Effector memory CD4-positive, alpha-beta T cell (primary cell): ENCODE results near the gene USE1.

Source experiments
- DNase-seq, 3 donors: peaks; one replicate each; pipeline ENCODE4 v3.0.0-alpha.2; 2020
- H3K27ac ChIP-seq: 2 replicates; pipeline ENCODE4 v1.7.0; 2013; ENCODE audit warnings: mild to moderate bottlenecking, low read length, moderate library complexity; ENCODE audit not compliant: insufficient read depth, poor library complexity, severe bottlenecking
- H3K27me3 ChIP-seq: replicated peaks from 2 replicates; pipeline ENCODE4 v1.7.0; 2013; ENCODE audit warnings: mild to moderate bottlenecking, low read length; ENCODE audit not compliant: insufficient read depth, control insufficient read depth, poor library complexity, severe bottlenecking
- H3K36me3 ChIP-seq: 2 replicates; pipeline ENCODE4 v1.7.0; 2013; ENCODE audit warnings: mild to moderate bottlenecking, low read length, moderate library complexity; ENCODE audit not compliant: control insufficient read depth, insufficient read depth
- H3K4me1 ChIP-seq: 2 replicates; pipeline ENCODE4 v1.7.0; 2013; ENCODE audit warnings: low read length, mild to moderate bottlenecking; ENCODE audit not compliant: control insufficient read depth, insufficient read depth, poor library complexity, severe bottlenecking
- H3K4me3 ChIP-seq: 2 replicates; pipeline ENCODE4 v1.7.0; 2013; ENCODE audit warnings: low read length, low read depth, mild to moderate bottlenecking; ENCODE audit not compliant: insufficient read depth, poor library complexity, severe bottlenecking
- H3K9me3 ChIP-seq: 2 replicates; pipeline ENCODE4 v1.7.0; 2013; ENCODE audit warnings: mild to moderate bottlenecking, low read length, moderate library complexity; ENCODE audit not compliant: control insufficient read depth

Gene USE1

GRCh38 chr19:17235300-17235970 lies 20.3 kb downstream of the USE1 start:
- Histone ChIP-seq H3K27me3 (no peaks in the 10 kb centered on the region), H3K4me3 (peak overlapping the region; percentile 74), H3K36me3 (no peaks in the 10 kb centered on the region), H3K4me1 (peaks cover 8% of the 10 kb centered on the region), H3K9me3 (no peaks in the 10 kb centered on the region), H3K27ac (peak overlapping the region; percentile 55)
- peak; percentile 49 to 66 (median 53) for DNase-seq

GRCh38 chr19:17235971-17236777 lies 21.0 kb downstream of the USE1 start:
- Histone ChIP-seq H3K27ac (no peak overlapping the region), H3K36me3 (no peaks in the 10 kb centered on the region), H3K27me3 (no peaks in the 10 kb centered on the region), H3K4me3 (peak overlapping the region; percentile 74), H3K4me1 (peaks cover 8% of the 10 kb centered on the region), H3K9me3 (no peaks in the 10 kb centered on the region)
- peak in 1 of 3 donors; percentile 11 for DNase-seq

- Histone ChIP-seq H3K4me1 (peaks cover 8% of the 10 kb centered on the region), H3K36me3 (no peaks in the 10 kb centered on the region), H3K27ac (no peak overlapping the region), H3K9me3 (no peaks in the 10 kb centered on the region), H3K27me3 (no peaks in the 10 kb centered on the region), H3K4me3 (no peak overlapping the region)
- no peak for DNase-seq
Observed at GRCh38 chr19:17236811-17237543, 21.8 kb downstream of the USE1 start.

GRCh38 chr19:17237747-17238706 lies 22.9 kb downstream of the USE1 start:
- Histone ChIP-seq H3K9me3 (no peaks in the 10 kb centered on the region), H3K27me3 (no peaks in the 10 kb centered on the region), H3K4me1 (peaks cover 8% of the 10 kb centered on the region), H3K27ac (no peak overlapping the region), H3K4me3 (no peak overlapping the region), H3K36me3 (no peaks in the 10 kb centered on the region)
- no peak for DNase-seq

- Histone ChIP-seq H3K4me3 (no peak overlapping the region), H3K4me1 (peaks cover 2% of the 10 kb centered on the region), H3K9me3 (no peaks in the 10 kb centered on the region), H3K36me3 (no peaks in the 10 kb centered on the region), H3K27ac (no peak overlapping the region), H3K27me3 (no peaks in the 10 kb centered on the region)
- no peak for DNase-seq
Observed at GRCh38 chr19:17240062-17240752, 25.1 kb downstream of the USE1 start.

- no peak overlapping the region for H3K27ac ChIP-seq
- no peaks in the 10 kb centered on the region for H3K4me1 ChIP-seq
- H3K36me3 ChIP-seq = no peaks in the 10 kb centered on the region
- H3K9me3 ChIP-seq = no peaks in the 10 kb centered on the region
- no peak overlapping the region for H3K4me3 ChIP-seq
- no peak for DNase-seq
- H3K27me3 ChIP-seq = no peaks in the 10 kb centered on the region
Observed at GRCh38 chr19:17240826-17241399, 25.8 kb downstream of the USE1 start.

- no peak overlapping the region for H3K4me3 ChIP-seq
- DNase-seq = no peak
- H3K36me3 ChIP-seq = no peaks in the 10 kb centered on the region
- no peak overlapping the region for H3K27ac ChIP-seq
- H3K9me3 ChIP-seq = no peaks in the 10 kb centered on the region
- no peaks in the 10 kb centered on the region for H3K27me3 ChIP-seq
- H3K4me1 ChIP-seq = peaks cover 9% of the 10 kb centered on the region
Observed at GRCh38 chr19:17242431-17243208, 27.5 kb downstream of the USE1 start.

GRCh38 chr19:17243211-17243829 lies 28.2 kb downstream of the USE1 start:
- H3K27ac ChIP-seq = no peak overlapping the region

More at GRCh38 chr19:17243211-17243829, 28.2 kb downstream of the USE1 start:
- no peak for DNase-seq
- peaks cover 9% of the 10 kb centered on the region for H3K4me1 ChIP-seq
- no peaks in the 10 kb centered on the region for H3K36me3 ChIP-seq
- no peak overlapping the region for H3K4me3 ChIP-seq
- no peaks in the 10 kb centered on the region for H3K9me3 ChIP-seq
- no peaks in the 10 kb centered on the region for H3K27me3 ChIP-seq
